ENCODE results near the gene ALKBH5. TPM values are rescaled to one million over a fixed set of nuclear protein-coding genes. Genes with fewer than 3 reads are reported as not detected.
A peak's percentile ranks its signal among the peaks of the same experiment; 100 is the strongest.

The ALKBH5 gene
- total RNA-seq, 3 donors from 2014 or later (not counting 1 experiment from before 2014, with no cell fraction given), result 95.6 to 114 (median 96.7) TPM

GRCh38 chr17:18227635-18228034 is 44.0 kb downstream of the ALKBH5 start:
- H3K27me3 ChIP-seq (ENCODE audit: control insufficient read depth, insufficient read depth, low read length), result no peaks in the 10 kb centered on the region
- Mint-ChIP-seq H3K27ac (no peak overlapping the region), H3K4me1 (peaks cover 27 to 28% of the 10 kb centered on the region in 2 donors), H3K27me3 (ENCODE audit: low read depth in 2 of 2) (no peaks in the 10 kb centered on the region), H3K9me3 (no peaks in the 10 kb centered on the region), H3K4me3 (no peak overlapping the region), H3K36me3 (no peaks in the 10 kb centered on the region)
- WGBS (ENCODE audit: insufficient coverage), result 96% methylated on average over 5 of the region's 5 CpGs
- peaks cover 19% of the 10 kb centered on the region for H3K4me1 ChIP-seq (ENCODE audit: control insufficient read depth, insufficient read depth, low read length)
- no peaks in the 10 kb centered on the region for H3K9me3 ChIP-seq (ENCODE audit: control insufficient read depth, insufficient read depth, low read length)
- intact Hi-C loops (cut with micrococcal nuclease), result no loop called here
- no peak overlapping the region for H3K27ac ChIP-seq (ENCODE audit: low read length)
- ATAC-seq (no peak), DNase-seq (no peak)
- peaks cover 3% of the 10 kb centered on the region for H3K36me3 ChIP-seq (ENCODE audit: control insufficient read depth, insufficient read depth, low read length)
- no peak overlapping the region for H3K4me3 ChIP-seq (ENCODE audit: low read length)
- no peak for TF ChIP-seq CTCF (IDR thresholded peaks at IDR 0.05)

GRCh38 chr17:18228176-18228682 is 44.6 kb downstream of the ALKBH5 start:
- H3K27ac ChIP-seq (ENCODE audit: low read length), result no peak overlapping the region
- Mint-ChIP-seq H3K27ac (peak overlapping the region in 1 of 2 donors; percentile 59), H3K9me3 (no peaks in the 10 kb centered on the region), H3K27me3 (ENCODE audit: low read depth in 2 of 2) (no peaks in the 10 kb centered on the region), H3K36me3 (no peaks in the 10 kb centered on the region), H3K4me1 (peaks cover 27 to 28% of the 10 kb centered on the region in 2 donors), H3K4me3 (peak overlapping the region; percentile 21)
- intact Hi-C loops (cut with micrococcal nuclease), result no loop called here
- ATAC-seq (no peak), DNase-seq (no peak)
- 93% methylated on average over 10 of the region's 10 CpGs for WGBS (ENCODE audit: insufficient coverage)
- no peaks in the 10 kb centered on the region for H3K9me3 ChIP-seq (ENCODE audit: control insufficient read depth, insufficient read depth, low read length)
- peaks cover 3% of the 10 kb centered on the region for H3K36me3 ChIP-seq (ENCODE audit: control insufficient read depth, insufficient read depth, low read length)
- H3K27me3 ChIP-seq (ENCODE audit: control insufficient read depth, insufficient read depth, low read length), result no peaks in the 10 kb centered on the region
- H3K4me3 ChIP-seq (ENCODE audit: low read length), result no peak overlapping the region
- no peak for TF ChIP-seq CTCF (IDR thresholded peaks at IDR 0.05)
- H3K4me1 ChIP-seq (ENCODE audit: control insufficient read depth, insufficient read depth, low read length), result peaks cover 19% of the 10 kb centered on the region

- no peak overlapping the region for H3K4me3 ChIP-seq (ENCODE audit: low read length)
- WGBS (ENCODE audit: insufficient coverage), result 97% methylated on average over 3 of the region's 4 CpGs
- peaks cover 27 to 28% of the 10 kb centered on the region in 2 donors for H3K4me1 Mint-ChIP-seq
- H3K27ac ChIP-seq (ENCODE audit: low read length), result no peak overlapping the region
- no peak overlapping the region for H3K27ac Mint-ChIP-seq
- no peak for TF ChIP-seq CTCF (IDR thresholded peaks at IDR 0.05)
- H3K36me3 ChIP-seq (ENCODE audit: control insufficient read depth, insufficient read depth, low read length), result peaks cover 10% of the 10 kb centered on the region
- H3K9me3 Mint-ChIP-seq, result no peaks in the 10 kb centered on the region
- DNase-seq, result no peak
- no peaks in the 10 kb centered on the region for H3K9me3 ChIP-seq (ENCODE audit: control insufficient read depth, insufficient read depth, low read length)
- intact Hi-C loops (cut with micrococcal nuclease), result no loop called here
- H3K4me1 ChIP-seq (ENCODE audit: control insufficient read depth, insufficient read depth, low read length), result peaks cover 19% of the 10 kb centered on the region
- ATAC-seq, result no peak
- no peak overlapping the region for H3K4me3 Mint-ChIP-seq
- H3K27me3 Mint-ChIP-seq (ENCODE audit: low read depth in 2 of 2), result no peaks in the 10 kb centered on the region
- H3K27me3 ChIP-seq (ENCODE audit: control insufficient read depth, insufficient read depth, low read length), result no peaks in the 10 kb centered on the region
- no peaks in the 10 kb centered on the region for H3K36me3 Mint-ChIP-seq
Observed at GRCh38 chr17:18229254-18229653, 45.6 kb downstream of the ALKBH5 start.

GRCh38 chr17:18229771-18230170 is 46.1 kb downstream of the ALKBH5 start:
- intact Hi-C loops (cut with micrococcal nuclease), result no loop called here
- ATAC-seq, result no peak
- H3K4me3 Mint-ChIP-seq, result no peak overlapping the region
- Histone ChIP-seq H3K27me3 (ENCODE audit: control insufficient read depth, insufficient read depth, low read length) (no peaks in the 10 kb centered on the region), H3K4me3 (ENCODE audit: low read length) (no peak overlapping the region), H3K36me3 (ENCODE audit: control insufficient read depth, insufficient read depth, low read length) (peaks cover 15% of the 10 kb centered on the region), H3K4me1 (ENCODE audit: control insufficient read depth, insufficient read depth, low read length) (peaks cover 18% of the 10 kb centered on the region), H3K27ac (ENCODE audit: low read length) (no peak overlapping the region), H3K9me3 (ENCODE audit: control insufficient read depth, insufficient read depth, low read length) (no peaks in the 10 kb centered on the region)
- DNase-seq, result no peak
- TF ChIP-seq CTCF (IDR thresholded peaks at IDR 0.05), result no peak
- peaks cover 27 to 28% of the 10 kb centered on the region in 2 donors for H3K4me1 Mint-ChIP-seq
- H3K27me3 Mint-ChIP-seq (ENCODE audit: low read depth in 2 of 2), result no peaks in the 10 kb centered on the region
- 95% methylated on average over 7 of the region's 7 CpGs for WGBS (ENCODE audit: insufficient coverage)
- no peaks in the 10 kb centered on the region for H3K36me3 Mint-ChIP-seq
- no peak overlapping the region for H3K27ac Mint-ChIP-seq
- H3K9me3 Mint-ChIP-seq, result no peaks in the 10 kb centered on the region
